Neural progenitor cell (in vitro differentiated cells): Measurements from ENCODE around the gene ACKR3.

Experiments used
- EZH2phosphoT487 ChIP-seq: fragments of 200-600 bp; sonication (generic); IDR thresholded peaks from 2 replicates; pipeline ENCODE4 v1.6.1; 2017; ENCODE audit warnings: antibody characterized with exemption
- TF ChIP-seq, protein P1 (sequence below): fragments of 200-600 bp; sonication (generic); IDR thresholded peaks from 2 replicates; pipeline ENCODE4 v1.5.1; 2017; ENCODE audit warnings: antibody characterized with exemption, mild to moderate bottlenecking

- TF ChIP-seq, protein P1, sequence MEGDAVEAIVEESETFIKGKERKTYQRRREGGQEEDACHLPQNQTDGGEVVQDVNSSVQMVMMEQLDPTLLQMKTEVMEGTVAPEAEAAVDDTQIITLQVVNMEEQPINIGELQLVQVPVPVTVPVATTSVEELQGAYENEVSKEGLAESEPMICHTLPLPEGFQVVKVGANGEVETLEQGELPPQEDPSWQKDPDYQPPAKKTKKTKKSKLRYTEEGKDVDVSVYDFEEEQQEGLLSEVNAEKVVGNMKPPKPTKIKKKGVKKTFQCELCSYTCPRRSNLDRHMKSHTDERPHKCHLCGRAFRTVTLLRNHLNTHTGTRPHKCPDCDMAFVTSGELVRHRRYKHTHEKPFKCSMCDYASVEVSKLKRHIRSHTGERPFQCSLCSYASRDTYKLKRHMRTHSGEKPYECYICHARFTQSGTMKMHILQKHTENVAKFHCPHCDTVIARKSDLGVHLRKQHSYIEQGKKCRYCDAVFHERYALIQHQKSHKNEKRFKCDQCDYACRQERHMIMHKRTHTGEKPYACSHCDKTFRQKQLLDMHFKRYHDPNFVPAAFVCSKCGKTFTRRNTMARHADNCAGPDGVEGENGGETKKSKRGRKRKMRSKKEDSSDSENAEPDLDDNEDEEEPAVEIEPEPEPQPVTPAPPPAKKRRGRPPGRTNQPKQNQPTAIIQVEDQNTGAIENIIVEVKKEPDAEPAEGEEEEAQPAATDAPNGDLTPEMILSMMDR = no peak
- TF ChIP-seq EZH2phosphoT487 = no peak
These were observed 44.9 kb downstream of the ACKR3 start for GRCh38 chr2:236614551-236614950.
